Endodermal cell (in vitro differentiated cells): ENCODE measurements around the gene CCDC30. TPM values are rescaled to one million over a fixed set of nuclear protein-coding genes. Genes with fewer than 3 reads are reported as not detected.

ENCODE experiments used
- DNase-seq: peaks from one replicate; pipeline ENCODE4 v3.0.0-alpha.2; 2017
- H3K27ac ChIP-seq: 2 replicates; pipeline ENCODE4 v1.5.1; 2013; ENCODE audit warnings: mild to moderate bottlenecking, low read depth, low read length, moderate library complexity
- H3K27me3 ChIP-seq: 2 replicates; pipeline ENCODE4 v1.6.1; 2013; ENCODE audit warnings: mild to moderate bottlenecking, low read length, moderate library complexity; ENCODE audit not compliant: insufficient read depth, control insufficient read depth, poor library complexity, severe bottlenecking
- H3K36me3 ChIP-seq: 2 replicates; pipeline ENCODE4 v1.7.0; 2013; ENCODE audit warnings: mild to moderate bottlenecking, low read length, moderate library complexity; ENCODE audit not compliant: control insufficient read depth, insufficient read depth
- H3K4me1 ChIP-seq: one replicate; pipeline ENCODE4 v1.7.0; 2013; ENCODE audit warnings: low read length; ENCODE audit not compliant: control insufficient read depth, insufficient read depth
- H3K4me3 ChIP-seq: 2 replicates; pipeline ENCODE4 v1.5.1; 2013; ENCODE audit warnings: mild to moderate bottlenecking, low read length, moderate library complexity
- H3K9ac ChIP-seq: 2 replicates; pipeline ENCODE4 v1.6.1; 2013; ENCODE audit warnings: mild to moderate bottlenecking, low read length, moderate library complexity; ENCODE audit not compliant: poor library complexity, severe bottlenecking; ENCODE audit errors: extremely low read depth
- H3K9me3 ChIP-seq: 2 replicates; pipeline ENCODE4 v1.6.1; 2013; ENCODE audit warnings: mild to moderate bottlenecking, low read length, moderate library complexity; ENCODE audit not compliant: control insufficient read depth
- H3K27ac Mint-ChIP-seq: 2 replicates; pipeline ENCODE4 v1.8.0; 2020; ENCODE audit warnings: mixed read lengths
- H3K27me3 Mint-ChIP-seq: 2 replicates; pipeline ENCODE4 v1.8.0; 2021; ENCODE audit warnings: mild to moderate bottlenecking, mixed read lengths; ENCODE audit not compliant: insufficient read depth
- H3K36me3 Mint-ChIP-seq: 2 replicates; pipeline ENCODE4 v1.8.0; 2020; ENCODE audit warnings: low read depth, mixed read lengths
- H3K4me1 Mint-ChIP-seq: 2 replicates; pipeline ENCODE4 v1.8.0; 2020; ENCODE audit warnings: mixed read lengths
- H3K4me3 Mint-ChIP-seq: 2 replicates; pipeline ENCODE4 v1.8.0; 2020; ENCODE audit warnings: mild to moderate bottlenecking, moderate library complexity, mixed read lengths
- H3K9me3 Mint-ChIP-seq: 2 replicates; pipeline ENCODE4 v1.8.0; 2020; ENCODE audit warnings: mild to moderate bottlenecking, mixed read lengths
- WGBS, 2 experiments: methylation state at CpG; one replicate each; pipeline versions ENCODE4 v1.1.5 to v1.1.7; 2013; ENCODE audit warnings: missing lambda C conversion rate in 2 of 2, mixed read lengths in 1 of 2; ENCODE audit not compliant: insufficient coverage in 1 of 2, insufficient read length in 1 of 2; 5-methylcytosine and 5-hydroxymethylcytosine counted together
- total RNA-seq, 2 donors: library from RNA; stranded (reverse); fragmentation: NEBNext Ultra II Directional in 1 of 2; extraction: Animal tissue kit (Norgen Biotek cat#: 25700) in 1 of 2; gene quantifications; 2 replicates in 1 of 2; 3 replicates in 1 of 2; pipeline ENCODE4 v1.2.1, GENCODE V29; 2021
- TF ChIP-seq, protein P1 (sequence below): fragments of 200-600 bp; sonication (generic); conservative IDR thresholded peaks from 2 replicates; pipeline ENCODE4 v1.5.0; 2021; ENCODE audit warnings: antibody characterized with exemption, mild to moderate bottlenecking

Gene CCDC30
- total RNA-seq, 2 donors from 2014 or later, result 4.8 to 6.4 TPM

DNA sequence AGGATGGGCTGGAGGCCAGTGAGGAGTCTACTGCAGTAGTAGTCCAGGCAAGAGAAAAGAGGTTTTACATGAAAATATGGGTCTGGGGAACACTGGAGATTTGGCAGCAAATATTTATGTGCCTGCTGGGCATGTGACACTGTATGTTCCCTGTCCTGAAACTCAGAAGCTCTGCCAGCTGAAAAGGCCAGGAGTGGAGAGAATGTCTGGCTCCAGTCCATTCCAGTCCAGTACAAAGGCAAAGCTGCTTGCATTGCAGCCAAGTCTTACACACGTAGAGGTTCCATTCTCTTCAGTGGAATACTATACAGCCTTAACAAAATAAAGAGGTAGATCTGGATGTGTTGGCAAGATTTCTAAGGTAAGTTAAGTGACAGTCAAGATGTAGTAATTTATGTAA is 211.6 kb downstream of the CCDC30 start:
- Mint-ChIP-seq H3K36me3 (peaks cover 40% of the 10 kb centered on the region), H3K4me1 (peaks cover 8% of the 10 kb centered on the region), H3K27ac (no peak overlapping the region), H3K9me3 (no peaks in the 10 kb centered on the region), H3K4me3 (no peak overlapping the region), H3K27me3 (no peaks in the 10 kb centered on the region)
- Histone ChIP-seq H3K4me3 (no peak overlapping the region), H3K4me1 (no peaks in the 10 kb centered on the region), H3K9me3 (no peaks in the 10 kb centered on the region), H3K27me3 (no peaks in the 10 kb centered on the region), H3K27ac (no peak overlapping the region), H3K9ac (no peak overlapping the region), H3K36me3 (peaks cover 49% of the 10 kb centered on the region)
- WGBS, 2 experiments, result 93% methylated on average over 1 of the region's 1 CpG; no CpG with 5 or more reads in 1 of the 2 experiments
- TF ChIP-seq, protein P1, sequence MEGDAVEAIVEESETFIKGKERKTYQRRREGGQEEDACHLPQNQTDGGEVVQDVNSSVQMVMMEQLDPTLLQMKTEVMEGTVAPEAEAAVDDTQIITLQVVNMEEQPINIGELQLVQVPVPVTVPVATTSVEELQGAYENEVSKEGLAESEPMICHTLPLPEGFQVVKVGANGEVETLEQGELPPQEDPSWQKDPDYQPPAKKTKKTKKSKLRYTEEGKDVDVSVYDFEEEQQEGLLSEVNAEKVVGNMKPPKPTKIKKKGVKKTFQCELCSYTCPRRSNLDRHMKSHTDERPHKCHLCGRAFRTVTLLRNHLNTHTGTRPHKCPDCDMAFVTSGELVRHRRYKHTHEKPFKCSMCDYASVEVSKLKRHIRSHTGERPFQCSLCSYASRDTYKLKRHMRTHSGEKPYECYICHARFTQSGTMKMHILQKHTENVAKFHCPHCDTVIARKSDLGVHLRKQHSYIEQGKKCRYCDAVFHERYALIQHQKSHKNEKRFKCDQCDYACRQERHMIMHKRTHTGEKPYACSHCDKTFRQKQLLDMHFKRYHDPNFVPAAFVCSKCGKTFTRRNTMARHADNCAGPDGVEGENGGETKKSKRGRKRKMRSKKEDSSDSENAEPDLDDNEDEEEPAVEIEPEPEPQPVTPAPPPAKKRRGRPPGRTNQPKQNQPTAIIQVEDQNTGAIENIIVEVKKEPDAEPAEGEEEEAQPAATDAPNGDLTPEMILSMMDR, result no peak
- no peak for DNase-seq

- no peak overlapping the region for H3K27ac Mint-ChIP-seq
- Histone ChIP-seq H3K4me1 (no peaks in the 10 kb centered on the region), H3K9me3 (no peaks in the 10 kb centered on the region), H3K27ac (no peak overlapping the region), H3K36me3 (peaks cover 42% of the 10 kb centered on the region), H3K27me3 (no peaks in the 10 kb centered on the region), H3K4me3 (no peak overlapping the region), H3K9ac (no peak overlapping the region)
- H3K4me1 Mint-ChIP-seq, result peaks cover 8% of the 10 kb centered on the region
- TF ChIP-seq, protein P1, result no peak
- H3K9me3 Mint-ChIP-seq, result no peaks in the 10 kb centered on the region
- no peak for DNase-seq
- no peaks in the 10 kb centered on the region for H3K27me3 Mint-ChIP-seq
- H3K36me3 Mint-ChIP-seq, result peaks cover 33% of the 10 kb centered on the region
- WGBS, 2 experiments, result 93 to 100% methylated on average over 2 to 3 of the region's 3 CpGs
- no peak overlapping the region for H3K4me3 Mint-ChIP-seq
These were observed 212.4 kb downstream of the CCDC30 start for GRCh38 chr1:42675467-42675866.

GRCh38 chr1:42676534-42677087 is 213.5 kb downstream of the CCDC30 start:
- Histone ChIP-seq H3K27ac (no peak overlapping the region), H3K9ac (no peak overlapping the region), H3K9me3 (no peaks in the 10 kb centered on the region), H3K4me1 (no peaks in the 10 kb centered on the region), H3K4me3 (no peak overlapping the region), H3K27me3 (no peaks in the 10 kb centered on the region), H3K36me3 (peaks cover 39% of the 10 kb centered on the region)
- WGBS, 2 experiments, result 87% methylated on average over 3 of the region's 3 CpGs; no CpG with 5 or more reads in 1 of the 2 experiments
- DNase-seq, result no peak
- Mint-ChIP-seq H3K4me1 (peaks cover 14% of the 10 kb centered on the region), H3K36me3 (peaks cover 29% of the 10 kb centered on the region), H3K4me3 (no peak overlapping the region), H3K9me3 (no peaks in the 10 kb centered on the region), H3K27me3 (no peaks in the 10 kb centered on the region), H3K27ac (no peak overlapping the region)
- TF ChIP-seq, protein P1, result no peak
